GM19043 (cell line): Measurements from ENCODE around the gene BCKDHB.
A peak's percentile ranks its signal among the peaks of the same experiment; 100 is the strongest.
"Not testable (repeated sequence)": the region's sequence is repeated elsewhere in the genome, so short reads cannot be mapped to it uniquely, and the experiment has no call there.

Source experiments
- ATAC-seq: cut with Tn5 transposase; IDR thresholded peaks from one replicate; pipeline ENCODE4 v1.9.1; 2021; ENCODE audit warnings: low read depth; ENCODE audit not compliant: unreplicated experiment

Gene BCKDHB

GRCh38 chr6:80250391-80250997 is 144.0 kb downstream of the BCKDHB start:
- ATAC-seq, result no peak

GRCh38 chr6:80251321-80251720 is 144.8 kb downstream of the BCKDHB start:
- no peak for ATAC-seq

- ATAC-seq, result no peak
Observed at GRCh38 chr6:80254716-80255115, 148.2 kb downstream of the BCKDHB start.

- no peak for ATAC-seq
Observed at GRCh38 chr6:80256691-80257090, 150.2 kb downstream of the BCKDHB start.

GRCh38 chr6:80259118-80259517 is 152.6 kb downstream of the BCKDHB start:
- no peak for ATAC-seq

GRCh38 chr6:80263585-80263984 is 157.1 kb downstream of the BCKDHB start:
- ATAC-seq, result no peak

GRCh38 chr6:80268865-80269730 is 162.6 kb downstream of the BCKDHB start:
- no peak for ATAC-seq

GRCh38 chr6:80271074-80271473 is 164.6 kb downstream of the BCKDHB start:
- no peak for ATAC-seq

- no peak for ATAC-seq
Observed at GRCh38 chr6:80272988-80273387, 166.5 kb downstream of the BCKDHB start.

- no peak for ATAC-seq
Observed at GRCh38 chr6:80276861-80277260, 170.4 kb downstream of the BCKDHB start.

- ATAC-seq, result no peak
Observed at GRCh38 chr6:80277501-80277900, 171.0 kb downstream of the BCKDHB start.

- ATAC-seq, result peak; percentile 58
Observed at GRCh38 chr6:80280262-80281010, 174.0 kb downstream of the BCKDHB start.

GRCh38 chr6:80282913-80283554 is 176.6 kb downstream of the BCKDHB start:
- no peak for ATAC-seq

- ATAC-seq, result no peak
Observed at GRCh38 chr6:80287112-80287511, 180.6 kb downstream of the BCKDHB start.

- ATAC-seq, result no peak
Observed at GRCh38 chr6:80287607-80288006, 181.1 kb downstream of the BCKDHB start.

- no peak for ATAC-seq
Observed at GRCh38 chr6:80289727-80290126, 183.3 kb downstream of the BCKDHB start.

- not testable (repeated sequence) for ATAC-seq
Observed at GRCh38 chr6:80294531-80294930, 188.1 kb downstream of the BCKDHB start.

- ATAC-seq, result no peak
Observed at GRCh38 chr6:80302716-80303115, 196.2 kb downstream of the BCKDHB start.

- no peak for ATAC-seq
Observed at GRCh38 chr6:80304014-80304413, 197.5 kb downstream of the BCKDHB start.

GRCh38 chr6:80314531-80314930 is 208.1 kb downstream of the BCKDHB start:
- ATAC-seq, result no peak

- ATAC-seq, result no peak
Observed at GRCh38 chr6:80316686-80317231, 210.3 kb downstream of the BCKDHB start.
